ENCODE results near the gene PLEKHA5. TPM values are rescaled to one million over a fixed set of nuclear protein-coding genes. Genes with fewer than 3 reads are reported as not detected.

Gene PLEKHA5
- total RNA-seq, 1 donor = 82.2 TPM

GRCh38 chr12:19209661-19210060 is 80.1 kb downstream of the PLEKHA5 start:
- H3K27ac ChIP-seq (ENCODE audit: low read depth, low read length) = no peak overlapping the region
- no peaks in the 10 kb centered on the region for H3K27me3 ChIP-seq (ENCODE audit: insufficient read depth, low read length)
- H2AFZ ChIP-seq (ENCODE audit: low read length) = no peak overlapping the region
- H4K20me1 ChIP-seq (ENCODE audit: insufficient read depth, low read length) = no peaks in the 10 kb centered on the region
- H3K79me2 ChIP-seq (ENCODE audit: insufficient read depth, low read length) = no peaks in the 10 kb centered on the region
- no peak overlapping the region for H3K4me3 ChIP-seq (ENCODE audit: insufficient read depth, low read length)
- no peaks in the 10 kb centered on the region for H3K36me3 ChIP-seq (ENCODE audit: insufficient read depth, low read length)
- peaks cover 4% of the 10 kb centered on the region for H3K4me1 ChIP-seq (ENCODE audit: insufficient read depth, low read length)
- no peak for DNase-seq (ENCODE audit: insufficient read length, low spot score, missing footprints)
- H3K9me3 ChIP-seq (ENCODE audit: low read depth, low read length) = no peaks in the 10 kb centered on the region
- H3K4me2 ChIP-seq (ENCODE audit: insufficient read depth, low read length) = no peak overlapping the region
- no peak for TF ChIP-seq CTCF (IDR thresholded peaks at IDR 0.05; ENCODE audit: extremely low read depth, low read depth, low read length)

GRCh38 chr12:19211802-19212201 is 82.3 kb downstream of the PLEKHA5 start:
- DNase-seq (ENCODE audit: insufficient read length, low spot score, missing footprints) = no peak
- Histone ChIP-seq H3K4me1 (ENCODE audit: insufficient read depth, low read length) (peaks cover 4% of the 10 kb centered on the region), H3K4me3 (ENCODE audit: insufficient read depth, low read length) (no peak overlapping the region), H3K9me3 (ENCODE audit: low read depth, low read length) (no peaks in the 10 kb centered on the region), H3K27ac (ENCODE audit: low read depth, low read length) (no peak overlapping the region), H2AFZ (ENCODE audit: low read length) (no peak overlapping the region), H3K27me3 (ENCODE audit: insufficient read depth, low read length) (no peaks in the 10 kb centered on the region), H3K79me2 (ENCODE audit: insufficient read depth, low read length) (no peaks in the 10 kb centered on the region), H3K4me2 (ENCODE audit: insufficient read depth, low read length) (no peak overlapping the region), H4K20me1 (ENCODE audit: insufficient read depth, low read length) (no peaks in the 10 kb centered on the region), H3K36me3 (ENCODE audit: insufficient read depth, low read length) (no peaks in the 10 kb centered on the region)
- TF ChIP-seq CTCF (IDR thresholded peaks at IDR 0.05; ENCODE audit: extremely low read depth, low read depth, low read length) = no peak

- Histone ChIP-seq H2AFZ (ENCODE audit: low read length) (no peak overlapping the region), H3K9me3 (ENCODE audit: low read depth, low read length) (no peaks in the 10 kb centered on the region), H3K27me3 (ENCODE audit: insufficient read depth, low read length) (no peaks in the 10 kb centered on the region), H3K79me2 (ENCODE audit: insufficient read depth, low read length) (no peaks in the 10 kb centered on the region), H3K36me3 (ENCODE audit: insufficient read depth, low read length) (no peaks in the 10 kb centered on the region), H3K4me1 (ENCODE audit: insufficient read depth, low read length) (peaks cover 4% of the 10 kb centered on the region), H3K27ac (ENCODE audit: low read depth, low read length) (no peak overlapping the region), H4K20me1 (ENCODE audit: insufficient read depth, low read length) (no peaks in the 10 kb centered on the region), H3K4me2 (ENCODE audit: insufficient read depth, low read length) (no peak overlapping the region), H3K4me3 (ENCODE audit: insufficient read depth, low read length) (no peak overlapping the region)
- DNase-seq (ENCODE audit: insufficient read length, low spot score, missing footprints) = no peak
- TF ChIP-seq CTCF (IDR thresholded peaks at IDR 0.05; ENCODE audit: extremely low read depth, low read depth, low read length) = no peak
Measured at GRCh38 chr12:19212245-19212644, 82.7 kb downstream of the PLEKHA5 start.

GRCh38 chr12:19214020-19214419 is 84.5 kb downstream of the PLEKHA5 start:
- no peaks in the 10 kb centered on the region for H3K27me3 ChIP-seq (ENCODE audit: insufficient read depth, low read length)
- H3K27ac ChIP-seq (ENCODE audit: low read depth, low read length) = no peak overlapping the region
- TF ChIP-seq CTCF (IDR thresholded peaks at IDR 0.05; ENCODE audit: extremely low read depth, low read depth, low read length) = no peak
- DNase-seq (ENCODE audit: insufficient read length, low spot score, missing footprints) = no peak
- no peaks in the 10 kb centered on the region for H3K4me1 ChIP-seq (ENCODE audit: insufficient read depth, low read length)
- H3K36me3 ChIP-seq (ENCODE audit: insufficient read depth, low read length) = no peaks in the 10 kb centered on the region
- H3K79me2 ChIP-seq (ENCODE audit: insufficient read depth, low read length) = no peaks in the 10 kb centered on the region
- no peaks in the 10 kb centered on the region for H4K20me1 ChIP-seq (ENCODE audit: insufficient read depth, low read length)
- no peaks in the 10 kb centered on the region for H3K9me3 ChIP-seq (ENCODE audit: low read depth, low read length)
- H3K4me3 ChIP-seq (ENCODE audit: insufficient read depth, low read length) = no peak overlapping the region
- H3K4me2 ChIP-seq (ENCODE audit: insufficient read depth, low read length) = no peak overlapping the region
- H2AFZ ChIP-seq (ENCODE audit: low read length) = no peak overlapping the region
